A673 (cell line): Measurements from ENCODE around the gene GRID2. TPM values are rescaled to one million over a fixed set of nuclear protein-coding genes. Genes with fewer than 3 reads are reported as not detected.

Experiments
- BruUV-seq: library from RNA; stranded (reverse); fragments of 400-500 nt; replicated peaks from 2 replicates; lab custom pipeline; 2021; lab: Mats Ljungman, UMichigan
- CTCF ChIA-PET: fragments of 300-600 bp; sonication (Branson Sonifier 250); formaldehyde crosslinking; loops from one replicate; lab custom pipeline; 2022; ENCODE audit warnings: antibody characterized with exemption; lab: Charles Lee
- POLR2A ChIA-PET: fragments of 300-600 bp; sonication (Branson Sonifier 250); formaldehyde crosslinking; loops from one replicate; lab custom pipeline; 2022; ENCODE audit warnings: antibody characterized with exemption; ENCODE audit not compliant: low non-redundant PET; lab: Charles Lee
- DNase-seq: peaks from one replicate; pipeline ENCODE4 v3.0.0-alpha.2; 2015; ENCODE audit warnings: low spot score
- H3K27ac ChIP-seq: fragments of 200-600 bp; sonication (generic); 2 replicates; pipeline ENCODE4 v1.5.1; 2016; ENCODE audit warnings: mixed run types, low read depth, mild to moderate bottlenecking, mixed read lengths, antibody characterized with exemption, low read length; ENCODE audit not compliant: poor library complexity, severe bottlenecking
- H3K27me3 ChIP-seq: fragments of 200-600 bp; sonication (generic); replicated peaks from 2 replicates; pipeline ENCODE4 v1.6.1; 2017; ENCODE audit warnings: mixed run types, low read depth, mild to moderate bottlenecking, mixed read lengths, antibody characterized with exemption, low read length; ENCODE audit not compliant: insufficient read depth, poor library complexity
- H3K36me3 ChIP-seq: fragments of 200-600 bp; sonication (generic); 2 replicates; pipeline ENCODE4 v1.6.1; 2016; ENCODE audit warnings: mixed run types, mild to moderate bottlenecking, mixed read lengths, antibody characterized with exemption, low read length; ENCODE audit not compliant: insufficient read depth, poor library complexity, severe bottlenecking
- H3K4me1 ChIP-seq: fragments of 200-600 bp; sonication (generic); 2 replicates; pipeline ENCODE4 v1.6.1; 2017; ENCODE audit warnings: mixed run types, mild to moderate bottlenecking, mixed read lengths, antibody characterized with exemption, low read length; ENCODE audit not compliant: insufficient read depth, poor library complexity, severe bottlenecking
- H3K4me3 ChIP-seq: fragments of 200-600 bp; sonication (generic); 2 replicates; pipeline ENCODE4 v1.5.1; 2016; ENCODE audit warnings: low read depth, mixed run types, mild to moderate bottlenecking, mixed read lengths, low read length; ENCODE audit not compliant: poor library complexity, severe bottlenecking
- H3K9me3 ChIP-seq: fragments of 200-600 bp; sonication (generic); 2 replicates; pipeline ENCODE4 v1.6.1; 2016; ENCODE audit warnings: mixed run types, low read depth, mild to moderate bottlenecking, mixed read lengths, antibody characterized with exemption, low read length; ENCODE audit not compliant: poor library complexity, severe bottlenecking
- EZH2 ChIP-seq: fragments of 200-600 bp; sonication (generic); IDR thresholded peaks from 2 replicates; pipeline ENCODE4 v1.6.1; 2017; ENCODE audit warnings: borderline replicate concordance, low read depth, mild to moderate bottlenecking, mixed read lengths, antibody characterized with exemption, low read length; ENCODE audit not compliant: poor library complexity, severe bottlenecking
- intact Hi-C: fragments of 100-400 bp; cut with micrococcal nuclease; formaldehyde crosslinking; loops from one replicate; pipeline ENCODE4 v1.10.0; 2022; ENCODE audit not compliant: unreplicated experiment
- total RNA-seq: library from RNA; stranded (reverse); gene quantifications from 2 replicates; pipeline ENCODE4 v1.2.3, GENCODE V29; 2021
- TF ChIP-seq, protein P1 (sequence below): fragments of 300-800, 200-600 bp; sonication (generic); conservative IDR thresholded peaks from 2 replicates; pipeline ENCODE4 v1.5.1; 2017; ENCODE audit warnings: low read depth, mild to moderate bottlenecking, antibody characterized with exemption, low read length, moderate library complexity, mixed read lengths

The GRID2 gene
- total RNA-seq, 1 experiment from 2014 or later, result not detected

DNA sequence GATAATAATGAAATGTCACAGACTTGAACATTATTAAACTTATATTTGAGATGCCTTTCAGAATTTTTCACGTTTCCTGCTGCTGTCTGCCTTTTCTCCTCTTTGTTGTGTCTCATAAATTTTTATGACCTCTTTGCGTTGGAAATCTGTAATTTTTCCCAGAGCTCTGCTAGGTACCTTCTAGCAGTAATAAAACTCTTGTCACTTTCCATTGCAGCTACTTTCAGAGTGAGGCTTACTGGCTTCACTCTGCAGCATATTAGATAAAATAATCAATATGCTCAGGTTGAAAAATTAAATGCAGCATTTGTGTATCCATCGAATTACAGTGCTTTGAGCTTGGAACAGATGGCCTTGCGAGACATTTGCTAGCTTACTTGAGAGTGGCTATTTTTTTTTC, 689.0 kb downstream of the GRID2 start:
- no TSS peak for BruUV-seq
- Histone ChIP-seq H3K4me3 (no peak overlapping the region), H3K4me1 (no peaks in the 10 kb centered on the region), H3K36me3 (no peaks in the 10 kb centered on the region), H3K27ac (no peak overlapping the region), H3K27me3 (no peaks in the 10 kb centered on the region), H3K9me3 (no peaks in the 10 kb centered on the region)
- intact Hi-C loops, result no loop called here
- CTCF ChIA-PET, result no interaction called here
- TF ChIP-seq, protein P1, sequence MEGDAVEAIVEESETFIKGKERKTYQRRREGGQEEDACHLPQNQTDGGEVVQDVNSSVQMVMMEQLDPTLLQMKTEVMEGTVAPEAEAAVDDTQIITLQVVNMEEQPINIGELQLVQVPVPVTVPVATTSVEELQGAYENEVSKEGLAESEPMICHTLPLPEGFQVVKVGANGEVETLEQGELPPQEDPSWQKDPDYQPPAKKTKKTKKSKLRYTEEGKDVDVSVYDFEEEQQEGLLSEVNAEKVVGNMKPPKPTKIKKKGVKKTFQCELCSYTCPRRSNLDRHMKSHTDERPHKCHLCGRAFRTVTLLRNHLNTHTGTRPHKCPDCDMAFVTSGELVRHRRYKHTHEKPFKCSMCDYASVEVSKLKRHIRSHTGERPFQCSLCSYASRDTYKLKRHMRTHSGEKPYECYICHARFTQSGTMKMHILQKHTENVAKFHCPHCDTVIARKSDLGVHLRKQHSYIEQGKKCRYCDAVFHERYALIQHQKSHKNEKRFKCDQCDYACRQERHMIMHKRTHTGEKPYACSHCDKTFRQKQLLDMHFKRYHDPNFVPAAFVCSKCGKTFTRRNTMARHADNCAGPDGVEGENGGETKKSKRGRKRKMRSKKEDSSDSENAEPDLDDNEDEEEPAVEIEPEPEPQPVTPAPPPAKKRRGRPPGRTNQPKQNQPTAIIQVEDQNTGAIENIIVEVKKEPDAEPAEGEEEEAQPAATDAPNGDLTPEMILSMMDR, result no peak
- TF ChIP-seq EZH2, result no peak
- no peak for DNase-seq
- POLR2A ChIA-PET, result no interaction called here

DNA sequence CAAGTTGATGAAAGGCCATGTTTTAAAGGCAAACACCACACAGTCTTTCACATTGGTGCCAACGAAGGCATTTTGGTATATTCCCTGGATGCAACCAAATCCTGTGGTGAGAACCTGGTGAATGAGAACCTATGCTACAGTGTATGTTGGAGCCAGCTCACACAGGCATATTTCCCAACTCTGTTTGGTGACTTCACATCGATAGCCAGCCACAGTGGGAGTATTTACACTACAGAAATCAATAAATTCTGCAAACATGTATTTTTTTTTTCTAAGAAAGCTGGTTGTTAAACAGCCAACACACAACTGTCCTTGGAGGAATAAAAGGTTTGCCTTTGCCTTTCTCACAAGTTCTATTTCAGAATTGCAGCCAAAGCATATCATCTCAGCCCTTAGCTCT, 691.0 kb downstream of the GRID2 start:
- Histone ChIP-seq H3K27ac (no peak overlapping the region), H3K9me3 (no peaks in the 10 kb centered on the region), H3K36me3 (no peaks in the 10 kb centered on the region), H3K4me3 (no peak overlapping the region), H3K27me3 (no peaks in the 10 kb centered on the region), H3K4me1 (no peaks in the 10 kb centered on the region)
- intact Hi-C loops, result no loop called here
- POLR2A ChIA-PET, result no interaction called here
- CTCF ChIA-PET, result no interaction called here
- no peak for DNase-seq
- no peak for TF ChIP-seq EZH2
- TF ChIP-seq, protein P1, result no peak
- no TSS peak for BruUV-seq

DNA sequence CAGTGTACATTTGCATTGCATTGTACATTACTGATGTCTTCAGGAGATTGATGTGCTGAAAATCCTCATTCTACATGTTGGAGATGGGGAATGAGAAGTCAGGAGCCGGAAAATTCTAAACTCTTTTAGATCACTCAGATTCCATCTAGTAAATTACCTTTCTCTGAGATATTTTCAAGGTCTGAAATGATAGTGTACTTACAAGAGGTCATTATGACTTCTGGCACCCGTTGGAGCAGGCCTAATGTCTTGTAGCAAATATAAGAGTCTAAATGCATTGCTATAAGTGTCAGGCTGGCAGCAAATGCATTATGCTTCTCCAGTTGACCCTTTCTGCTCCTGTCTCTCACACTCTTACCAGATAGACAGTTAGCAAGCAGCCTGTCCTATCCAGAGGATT, 692.8 kb downstream of the GRID2 start:
- no TSS peak for BruUV-seq
- TF ChIP-seq, protein P1, result no peak
- TF ChIP-seq EZH2, result no peak

More for the DNA sequence above, 692.8 kb downstream of the GRID2 start:
- H3K36me3 ChIP-seq, result no peaks in the 10 kb centered on the region
- intact Hi-C loops, result no loop called here
- no peak overlapping the region for H3K4me3 ChIP-seq
- no peak for DNase-seq
- no peak overlapping the region for H3K27ac ChIP-seq
- ChIA-PET POLR2A (no interaction called here), CTCF (no interaction called here)
- no peaks in the 10 kb centered on the region for H3K27me3 ChIP-seq
- no peaks in the 10 kb centered on the region for H3K4me1 ChIP-seq
- no peaks in the 10 kb centered on the region for H3K9me3 ChIP-seq
